Measurements from ENCODE around the gene PKP4. TPM values are rescaled to one million over a fixed set of nuclear protein-coding genes. Genes with fewer than 3 reads are reported as not detected.

Gene PKP4
- total and polyA plus RNA-seq, 4 donors: 21.5 to 96.4 (median 32.8) TPM

- peaks cover 0 to 31% (median 14%) of the 10 kb centered on the region in 5 donors for H3K4me1 ChIP-seq (ENCODE audit: control insufficient read depth in 5 of 5, insufficient read depth in 5 of 5, low read length in 5 of 5)
- H3K36me3 ChIP-seq (ENCODE audit: control insufficient read depth in 4 of 4, insufficient read depth in 4 of 4, low read length in 4 of 4): no peaks in the 10 kb centered on the region
- DNase-seq: no peak
- no peak overlapping the region for H3K27ac ChIP-seq (ENCODE audit: low read depth in 1 of 2, low read length in 1 of 2)
- WGBS, 2 donors: 85 to 87% methylated on average over 5 of the region's 5 CpGs
- no peak for ATAC-seq (ENCODE audit: insufficient read depth, low FRiP score)
- H3K27me3 ChIP-seq (ENCODE audit: control insufficient read depth in 3 of 3, insufficient read depth in 3 of 3, low read length in 2 of 3): no peaks in the 10 kb centered on the region
- no peak overlapping the region for H3K4me3 ChIP-seq
- H3K9ac ChIP-seq (ENCODE audit: insufficient read depth in 1 of 2, low read length in 2 of 2): no peak overlapping the region
- H3K9me3 ChIP-seq (ENCODE audit: control insufficient read depth in 4 of 4, insufficient read depth in 3 of 4, low read length in 3 of 4): peaks cover 0 to 1% (median 0%) of the 10 kb centered on the region in 4 donors
- no peak for TF ChIP-seq CTCF (IDR thresholded peaks at IDR 0.05; ENCODE audit: control extremely low read depth, extremely low read depth)
These were observed 262.7 kb downstream of the PKP4 start for GRCh38 chr2:158719403-158719802.

- Histone ChIP-seq H3K9ac (ENCODE audit: insufficient read depth in 1 of 2, low read length in 2 of 2) (no peak overlapping the region), H3K27ac (ENCODE audit: low read depth in 1 of 2, low read length in 1 of 2) (no peak overlapping the region), H3K9me3 (ENCODE audit: control insufficient read depth in 4 of 4, insufficient read depth in 3 of 4, low read length in 3 of 4) (no peaks in the 10 kb centered on the region), H3K4me1 (ENCODE audit: control insufficient read depth in 5 of 5, insufficient read depth in 5 of 5, low read length in 5 of 5) (peaks cover 0 to 28% (median 14%) of the 10 kb centered on the region in 5 donors), H3K4me3 (no peak overlapping the region), H3K27me3 (ENCODE audit: control insufficient read depth in 3 of 3, insufficient read depth in 3 of 3, low read length in 2 of 3) (no peaks in the 10 kb centered on the region), H3K36me3 (ENCODE audit: control insufficient read depth in 4 of 4, insufficient read depth in 4 of 4, low read length in 4 of 4) (no peaks in the 10 kb centered on the region)
- 78 to 89% methylated on average over 9 of the region's 9 CpGs for WGBS, 2 donors
- TF ChIP-seq CTCF (IDR thresholded peaks at IDR 0.05; ENCODE audit: control extremely low read depth, extremely low read depth): no peak
- no peak for ATAC-seq (ENCODE audit: insufficient read depth, low FRiP score)
- DNase-seq: no peak
These were observed 265.7 kb downstream of the PKP4 start for GRCh38 chr2:158722266-158723105.

GRCh38 chr2:158723181-158723838 is 266.6 kb downstream of the PKP4 start:
- Histone ChIP-seq H3K4me3 (no peak overlapping the region), H3K9ac (ENCODE audit: insufficient read depth in 1 of 2, low read length in 2 of 2) (no peak overlapping the region), H3K27ac (ENCODE audit: low read depth in 1 of 2, low read length in 1 of 2) (peak overlapping the region in 1 of 2 donors; percentile 44), H3K36me3 (ENCODE audit: control insufficient read depth in 4 of 4, insufficient read depth in 4 of 4, low read length in 4 of 4) (no peaks in the 10 kb centered on the region), H3K4me1 (ENCODE audit: control insufficient read depth in 5 of 5, insufficient read depth in 5 of 5, low read length in 5 of 5) (peaks cover 0 to 24% (median 14%) of the 10 kb centered on the region in 5 donors), H3K27me3 (ENCODE audit: control insufficient read depth in 3 of 3, insufficient read depth in 3 of 3, low read length in 2 of 3) (no peaks in the 10 kb centered on the region), H3K9me3 (ENCODE audit: control insufficient read depth in 4 of 4, insufficient read depth in 3 of 4, low read length in 3 of 4) (no peaks in the 10 kb centered on the region)
- WGBS, 2 donors: 71 to 88% methylated on average over 8 of the region's 8 CpGs
- TF ChIP-seq CTCF (IDR thresholded peaks at IDR 0.05; ENCODE audit: control extremely low read depth, extremely low read depth): no peak
- ATAC-seq (ENCODE audit: insufficient read depth, low FRiP score) (no peak), DNase-seq (peak in 2 of 3 donors; percentile 39 to 50)
